Measurements from ENCODE around the gene PRODH2. TPM values are rescaled to one million over a fixed set of nuclear protein-coding genes. Genes with fewer than 3 reads are reported as not detected.

The PRODH2 gene
- total and polyA plus RNA-seq, 10 of the 15 experiments (the other 5 are each of a cell fraction or from before 2014, with no cell fraction given) = 0.07 TPM; not detected in 9

- no peaks in the 10 kb centered on the region for H3K27me3 ChIP-seq (replicated peaks in 1 of 2; ENCODE audit: control insufficient read depth in 2 of 2, insufficient read depth in 2 of 2, low read length in 1 of 2)
- BruUV-seq (replicated peaks) = no TSS peak
- H4K20me1 ChIP-seq (ENCODE audit: control insufficient read depth, insufficient read depth) = no peaks in the 10 kb centered on the region
- no peaks in the 10 kb centered on the region for H3K4me1 ChIP-seq (ENCODE audit: control insufficient read depth, insufficient read depth, low read length)
- no peaks in the 10 kb centered on the region for H3K9me3 ChIP-seq (replicated peaks; ENCODE audit: control insufficient read depth, insufficient read depth, low read length)
- 90% methylated on average over 20 of the region's 20 CpGs for WGBS (ENCODE audit: insufficient coverage, insufficient replicate concordance, low lambda C conversion rate, missing lambda C conversion rate)
- ChIA-PET SMC1A (ENCODE audit: uncharacterized antibody, unreplicated experiment) (no interaction called here), CTCF (no interaction called here), RAD21 (ENCODE audit: unreplicated experiment) (interaction anchor here (0.5 kb wide), 1 partner anchor 69 kb away, joined by 3 read pairs; no protein-coding TSS in a partner anchor), POLR2A (interaction anchor here (1.6 kb wide), 1 partner anchor 33 kb away, joined by 4 read pairs; the partner anchor contains the start of gene LIN37)
- in situ Hi-C loops (cut with MboI) = no loop called here
- H3K36me3 ChIP-seq (ENCODE audit: control insufficient read depth in 2 of 2, insufficient read depth in 2 of 2, low read length in 1 of 2) = no peaks in the 10 kb centered on the region; a peak in 1 of 4 replicates
- H3K9ac ChIP-seq (ENCODE audit: control insufficient read depth, insufficient read depth, low read length) = no peak overlapping the region
- H3K4me3 ChIP-seq = no peak overlapping the region
- no peak overlapping the region for H3K27ac ChIP-seq (ENCODE audit: control insufficient read depth, insufficient read depth)
- DNase-seq (ENCODE audit: low read depth, low spot score) = no peak
- ATAC-seq = no peak
- TF ChIP-seq IKZF2 (IDR thresholded peaks at IDR 0.05) (no peak), EGR1 (IDR thresholded peaks at IDR 0.05; ENCODE audit: borderline replicate concordance in 1 of 2, low read depth in 2 of 2, low read length in 2 of 2) (no peak), ESRRA (IDR thresholded peaks at IDR 0.05; ENCODE audit: low read length) (no peak), CREM (IDR thresholded peaks at IDR 0.05; ENCODE audit: low read depth) (no peak), BCL3 (IDR thresholded peaks at IDR 0.05; ENCODE audit: borderline replicate concordance, insufficient read depth, low read depth, low read length, poor library complexity, severe bottlenecking) (no peak)
- TF ChIP-seq, protein P1, sequence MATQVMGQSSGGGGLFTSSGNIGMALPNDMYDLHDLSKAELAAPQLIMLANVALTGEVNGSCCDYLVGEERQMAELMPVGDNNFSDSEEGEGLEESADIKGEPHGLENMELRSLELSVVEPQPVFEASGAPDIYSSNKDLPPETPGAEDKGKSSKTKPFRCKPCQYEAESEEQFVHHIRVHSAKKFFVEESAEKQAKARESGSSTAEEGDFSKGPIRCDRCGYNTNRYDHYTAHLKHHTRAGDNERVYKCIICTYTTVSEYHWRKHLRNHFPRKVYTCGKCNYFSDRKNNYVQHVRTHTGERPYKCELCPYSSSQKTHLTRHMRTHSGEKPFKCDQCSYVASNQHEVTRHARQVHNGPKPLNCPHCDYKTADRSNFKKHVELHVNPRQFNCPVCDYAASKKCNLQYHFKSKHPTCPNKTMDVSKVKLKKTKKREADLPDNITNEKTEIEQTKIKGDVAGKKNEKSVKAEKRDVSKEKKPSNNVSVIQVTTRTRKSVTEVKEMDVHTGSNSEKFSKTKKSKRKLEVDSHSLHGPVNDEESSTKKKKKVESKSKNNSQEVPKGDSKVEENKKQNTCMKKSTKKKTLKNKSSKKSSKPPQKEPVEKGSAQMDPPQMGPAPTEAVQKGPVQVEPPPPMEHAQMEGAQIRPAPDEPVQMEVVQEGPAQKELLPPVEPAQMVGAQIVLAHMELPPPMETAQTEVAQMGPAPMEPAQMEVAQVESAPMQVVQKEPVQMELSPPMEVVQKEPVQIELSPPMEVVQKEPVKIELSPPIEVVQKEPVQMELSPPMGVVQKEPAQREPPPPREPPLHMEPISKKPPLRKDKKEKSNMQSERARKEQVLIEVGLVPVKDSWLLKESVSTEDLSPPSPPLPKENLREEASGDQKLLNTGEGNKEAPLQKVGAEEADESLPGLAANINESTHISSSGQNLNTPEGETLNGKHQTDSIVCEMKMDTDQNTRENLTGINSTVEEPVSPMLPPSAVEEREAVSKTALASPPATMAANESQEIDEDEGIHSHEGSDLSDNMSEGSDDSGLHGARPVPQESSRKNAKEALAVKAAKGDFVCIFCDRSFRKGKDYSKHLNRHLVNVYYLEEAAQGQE (IDR thresholded peaks at IDR 0.05; ENCODE audit: low read depth, low read length) = no peak
- intact Hi-C loops (cut with micrococcal nuclease; ENCODE audit: unreplicated experiment) = no loop called here
- no peaks in the 10 kb centered on the region for H3K79me2 ChIP-seq (ENCODE audit: control insufficient read depth, insufficient read depth, low read length)
- no peak overlapping the region for H3K4me2 ChIP-seq (ENCODE audit: control insufficient read depth, insufficient read depth)
- FAIRE-seq = no peak
- H2AFZ ChIP-seq (ENCODE audit: control insufficient read depth, low read depth, low read length) = no peak overlapping the region
Measured at GRCh38 chr19:35780717-35781116, 31.9 kb downstream of the PRODH2 start.
